Ovary (tissue), 3 donors: ENCODE measurements around the gene TANC1.

Experiments
- EP300 ChIP-seq: sonication (generic); formaldehyde crosslinking; IDR thresholded peaks from one replicate; pipeline ENCODE4 v1.6.1; 2017; ENCODE audit warnings: antibody characterized with exemption
- TF ChIP-seq, protein P1 (sequence below), 3 donors: fragments of 450-650 bp in 2 of 3; fragments of 200-600 bp in 1 of 3; IDR thresholded peaks; one replicate each; pipeline versions ENCODE4 v1.5.1 to v1.8.0; 2016 to 2022; ENCODE audit warnings: antibody characterized with exemption in 3 of 3, mild to moderate bottlenecking in 1 of 3
- donor health status: DM: no; HTN: no; CAD: no.

DNA sequence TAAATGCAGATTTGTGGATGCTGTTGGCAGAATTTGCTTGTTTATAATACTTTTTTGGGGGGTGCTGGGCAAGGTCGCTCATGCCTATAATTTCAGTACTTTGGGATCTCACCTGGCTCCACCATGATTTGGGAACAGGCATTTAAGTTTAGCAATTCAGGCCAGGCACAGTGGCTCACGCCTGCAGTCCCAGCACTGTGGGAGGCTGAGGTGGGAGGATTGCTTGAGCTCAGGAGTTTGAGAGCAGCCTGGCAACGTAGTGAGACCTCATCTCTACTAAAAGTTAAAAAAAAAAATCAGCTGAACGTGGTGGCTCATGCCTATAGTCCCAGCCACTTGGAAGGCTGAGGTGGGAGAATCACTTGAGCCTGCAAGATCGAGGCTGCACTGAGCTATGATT is 20.7 kb downstream of the TANC1 start:
- TF ChIP-seq, protein P1, sequence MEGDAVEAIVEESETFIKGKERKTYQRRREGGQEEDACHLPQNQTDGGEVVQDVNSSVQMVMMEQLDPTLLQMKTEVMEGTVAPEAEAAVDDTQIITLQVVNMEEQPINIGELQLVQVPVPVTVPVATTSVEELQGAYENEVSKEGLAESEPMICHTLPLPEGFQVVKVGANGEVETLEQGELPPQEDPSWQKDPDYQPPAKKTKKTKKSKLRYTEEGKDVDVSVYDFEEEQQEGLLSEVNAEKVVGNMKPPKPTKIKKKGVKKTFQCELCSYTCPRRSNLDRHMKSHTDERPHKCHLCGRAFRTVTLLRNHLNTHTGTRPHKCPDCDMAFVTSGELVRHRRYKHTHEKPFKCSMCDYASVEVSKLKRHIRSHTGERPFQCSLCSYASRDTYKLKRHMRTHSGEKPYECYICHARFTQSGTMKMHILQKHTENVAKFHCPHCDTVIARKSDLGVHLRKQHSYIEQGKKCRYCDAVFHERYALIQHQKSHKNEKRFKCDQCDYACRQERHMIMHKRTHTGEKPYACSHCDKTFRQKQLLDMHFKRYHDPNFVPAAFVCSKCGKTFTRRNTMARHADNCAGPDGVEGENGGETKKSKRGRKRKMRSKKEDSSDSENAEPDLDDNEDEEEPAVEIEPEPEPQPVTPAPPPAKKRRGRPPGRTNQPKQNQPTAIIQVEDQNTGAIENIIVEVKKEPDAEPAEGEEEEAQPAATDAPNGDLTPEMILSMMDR (IDR thresholded peaks at IDR 0.05) = no peak
- TF ChIP-seq EP300 = no peak
